Frontal cortex (tissue), 4 donors: ENCODE results near the gene LRRC4C. TPM values are rescaled to one million over a fixed set of nuclear protein-coding genes. Genes with fewer than 3 reads are reported as not detected.
"Not testable (repeated sequence)": the region's sequence is repeated elsewhere in the genome, so short reads cannot be mapped to it uniquely, and the experiment has no call there.

Experiments used
- DNase-seq, 2 donors: peaks; one replicate each; pipeline ENCODE4 v3.0.0; 2012; ENCODE audit warnings: low spot score in 2 of 2
- FAIRE-seq: peaks from 2 replicates; lab custom pipeline; 2012; peaks lifted over from hg19 to GRCh38; lab: Jason Lieb, UNC
- total RNA-seq: library from RNA; depleted of rRNA; stranded (reverse); fragments of >200 nt; gene quantifications from one replicate; pipeline ENCODE4 v1.2.3, GENCODE V29; 2014
- donor health status: control.
- donor health status: control.
- donor health status: control.

The LRRC4C gene
- total RNA-seq, 1 donor from 2014 or later: 90.5 TPM

DNA sequence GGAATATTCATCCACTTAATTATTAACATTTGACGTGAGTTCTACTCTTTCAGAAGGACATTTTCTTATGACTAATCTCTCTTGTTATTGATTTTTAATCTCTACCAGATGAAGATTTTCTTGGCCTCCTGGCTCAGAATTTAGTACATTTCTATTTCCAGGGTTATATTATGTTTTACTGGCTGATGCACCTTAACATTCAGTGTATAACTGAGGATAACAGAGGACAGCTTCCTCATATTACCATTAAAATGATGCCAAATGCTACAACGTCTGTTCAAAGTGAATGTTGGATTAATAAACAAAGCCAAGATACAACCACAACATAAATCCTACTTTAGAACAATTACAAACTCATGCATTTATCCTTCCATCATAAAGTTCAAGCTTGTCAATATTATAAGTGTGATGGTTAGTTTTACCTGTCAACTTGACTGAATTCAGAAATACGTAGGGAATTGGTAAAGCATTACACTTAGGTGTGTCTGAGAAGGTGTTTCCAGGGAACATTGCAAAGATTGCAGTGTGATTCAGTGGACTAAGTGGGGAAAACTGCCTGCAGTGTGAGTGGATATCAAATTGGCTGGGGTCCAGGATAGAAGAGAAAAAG, 485.2 kb downstream of the LRRC4C start:
- DNase-seq: no peak
- FAIRE-seq: no peak

DNA sequence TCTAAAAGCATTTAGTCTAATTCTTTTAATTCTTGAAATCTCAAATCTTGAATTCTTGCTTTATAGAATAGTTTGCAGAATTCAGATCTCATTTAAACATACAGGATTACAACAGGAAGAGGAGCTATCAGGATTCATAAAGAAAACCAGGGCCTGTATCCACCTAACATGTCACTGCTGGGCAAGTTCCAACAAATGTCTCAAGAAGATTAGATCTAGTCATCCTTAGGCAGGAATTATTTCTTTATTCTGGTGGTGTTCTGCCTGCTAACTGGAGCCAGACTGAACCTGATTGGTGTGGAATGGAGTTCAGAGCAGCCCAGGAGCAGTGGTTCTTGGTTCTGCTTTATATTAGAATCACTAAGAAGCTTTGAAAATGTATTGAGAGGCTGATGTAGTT, 500.7 kb downstream of the LRRC4C start:
- FAIRE-seq (no peak), DNase-seq (no peak)

DNA sequence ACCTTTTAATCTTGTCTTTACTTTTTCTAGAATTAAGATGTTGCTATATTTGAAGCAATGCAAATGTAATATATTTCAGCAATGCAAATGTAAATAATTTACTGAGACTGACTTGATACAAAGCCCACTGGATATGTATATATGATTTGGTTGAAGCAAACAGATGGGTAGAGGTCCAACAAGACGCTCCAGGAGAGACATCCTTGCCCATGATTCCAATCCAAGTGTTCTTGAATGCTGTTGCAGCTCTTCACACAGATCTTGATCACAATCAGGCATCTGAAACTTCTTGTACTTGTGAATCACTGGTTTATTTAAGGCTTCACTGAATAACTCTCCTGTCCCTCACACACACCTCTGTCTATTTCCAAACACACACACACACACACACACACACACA, 507.0 kb downstream of the LRRC4C start:
- FAIRE-seq (no peak), DNase-seq (no peak)

DNA sequence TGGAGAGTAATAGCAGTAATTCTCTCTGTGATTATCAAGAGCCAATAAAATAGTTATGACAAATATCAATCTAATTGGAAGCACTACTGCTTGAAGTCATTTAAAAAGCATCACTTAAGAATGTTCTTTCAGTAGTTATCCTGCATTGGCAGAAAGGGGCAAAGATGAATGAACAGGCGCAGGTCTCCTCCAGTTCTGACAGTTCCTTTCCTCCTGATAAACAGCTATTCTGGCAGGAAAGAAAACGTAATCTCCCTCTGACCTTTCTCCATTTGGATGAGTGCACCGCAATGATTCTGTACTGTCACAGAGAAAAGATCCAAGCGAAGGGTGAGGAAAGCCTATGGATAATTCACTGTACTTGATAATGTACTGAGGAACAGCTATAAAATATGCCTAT, 521.5 kb downstream of the LRRC4C start:
- FAIRE-seq (no peak), DNase-seq (no peak)

DNA sequence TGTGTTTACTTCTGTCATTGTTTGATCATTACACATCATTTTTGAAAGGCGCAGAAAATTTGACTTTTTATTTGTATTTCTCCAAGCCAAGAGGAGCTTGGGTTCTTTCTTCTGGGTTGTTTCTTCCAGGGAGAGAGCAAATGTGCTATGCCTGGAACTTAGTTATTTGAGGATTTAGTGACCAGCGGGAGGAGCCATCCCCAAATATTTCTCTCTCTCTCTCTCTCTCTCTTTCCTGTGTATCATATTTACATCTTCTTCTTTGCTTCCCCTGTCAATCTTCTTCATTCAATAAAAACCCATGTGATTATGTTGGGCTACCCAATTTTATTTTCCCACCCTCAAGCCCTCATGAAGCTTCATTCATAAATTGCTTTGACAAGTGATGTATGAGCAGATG, 534.5 kb downstream of the LRRC4C start:
- no peak for FAIRE-seq
- DNase-seq: no peak

DNA sequence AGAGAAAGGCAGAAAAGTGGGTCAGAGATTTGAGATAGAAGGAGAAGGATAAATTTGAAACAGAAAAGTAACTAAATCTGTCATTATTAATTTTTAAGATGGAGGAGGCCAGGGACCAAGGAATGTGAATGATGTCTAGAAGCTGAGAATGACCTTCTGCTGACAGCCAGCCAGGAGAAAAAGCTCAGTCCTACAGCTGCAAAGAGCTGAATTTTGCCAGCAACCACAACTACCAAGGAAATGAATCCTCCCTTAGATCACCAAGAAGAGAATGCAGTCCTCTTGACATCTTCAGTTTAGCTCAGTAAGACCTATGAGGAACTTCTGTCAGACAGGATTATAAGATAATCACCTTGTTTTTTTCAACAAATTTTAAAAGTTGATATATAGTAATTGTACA, 538.2 kb downstream of the LRRC4C start:
- DNase-seq (no peak), FAIRE-seq (no peak)

DNA sequence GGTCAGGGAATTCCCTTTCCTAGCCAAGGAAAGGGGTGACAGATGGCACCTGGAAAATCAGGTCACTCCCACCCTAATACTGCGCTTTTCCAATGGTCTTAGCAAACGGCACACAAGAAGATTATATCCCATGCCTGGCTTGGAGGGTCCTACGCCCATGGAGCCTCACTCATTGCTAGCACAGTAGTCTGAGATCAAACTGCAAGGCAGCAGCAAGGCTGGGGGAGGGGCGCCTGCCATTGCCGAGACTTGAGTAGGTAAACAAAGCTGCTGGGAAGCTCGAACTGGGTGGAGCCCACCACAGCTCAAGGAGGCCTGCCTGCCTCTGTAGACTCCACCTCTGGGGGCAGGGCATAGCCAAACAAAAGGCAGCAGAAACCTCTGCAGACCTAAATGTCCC, 548.7 kb downstream of the LRRC4C start:
- not testable (repeated sequence) for DNase-seq, FAIRE-seq

DNA sequence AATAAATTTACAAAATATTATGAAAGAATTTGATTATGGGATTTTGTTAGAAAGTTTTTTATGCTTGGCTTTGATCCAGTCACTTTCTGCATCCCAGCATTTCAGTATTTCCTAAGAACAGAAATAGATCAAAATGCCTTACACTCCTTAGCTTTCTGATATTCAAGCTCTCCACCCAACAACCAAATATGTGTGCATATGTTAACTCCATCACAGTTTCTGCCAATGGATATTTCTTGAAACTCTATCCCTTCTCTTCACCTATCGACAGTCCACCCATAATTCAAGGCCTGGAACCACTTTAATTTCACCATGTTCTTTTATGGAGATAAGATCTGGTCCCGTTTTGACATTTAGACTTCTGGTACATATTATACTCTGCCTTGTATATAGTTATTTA, 565.0 kb downstream of the LRRC4C start:
- FAIRE-seq (no peak), DNase-seq (no peak)

DNA sequence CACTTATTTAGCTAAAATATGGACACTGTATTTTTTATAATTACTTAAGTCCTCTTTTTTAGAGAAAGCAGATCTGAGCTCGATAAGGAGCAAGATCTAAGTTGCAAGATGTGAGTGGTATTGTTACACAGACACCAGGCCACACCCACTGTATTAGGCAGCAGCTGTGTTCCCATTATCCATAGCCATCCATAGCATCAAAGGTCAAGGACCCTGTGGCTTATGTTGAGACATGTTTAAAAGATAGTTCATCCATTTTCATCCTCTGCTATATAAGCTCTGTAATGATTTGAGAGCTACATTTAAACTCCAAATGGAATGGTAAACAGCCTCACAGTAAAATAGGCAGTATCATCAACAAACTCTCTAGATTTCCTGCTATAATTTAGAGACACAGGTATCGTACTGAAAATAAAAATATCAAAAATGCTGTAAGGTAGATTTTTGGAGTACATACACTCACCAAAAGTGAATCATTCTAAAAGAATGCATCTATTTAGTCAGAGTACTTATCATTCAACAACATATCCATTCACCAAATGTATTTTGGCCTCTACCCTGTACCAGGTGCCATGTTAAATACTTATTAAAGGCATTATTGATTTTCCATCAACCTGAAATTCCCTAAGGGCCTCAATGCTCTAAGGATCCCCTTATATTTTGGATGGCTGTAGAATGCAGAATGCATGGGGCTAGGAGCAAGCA, 574.0 kb downstream of the LRRC4C start:
- no peak for FAIRE-seq
- DNase-seq: no peak

DNA sequence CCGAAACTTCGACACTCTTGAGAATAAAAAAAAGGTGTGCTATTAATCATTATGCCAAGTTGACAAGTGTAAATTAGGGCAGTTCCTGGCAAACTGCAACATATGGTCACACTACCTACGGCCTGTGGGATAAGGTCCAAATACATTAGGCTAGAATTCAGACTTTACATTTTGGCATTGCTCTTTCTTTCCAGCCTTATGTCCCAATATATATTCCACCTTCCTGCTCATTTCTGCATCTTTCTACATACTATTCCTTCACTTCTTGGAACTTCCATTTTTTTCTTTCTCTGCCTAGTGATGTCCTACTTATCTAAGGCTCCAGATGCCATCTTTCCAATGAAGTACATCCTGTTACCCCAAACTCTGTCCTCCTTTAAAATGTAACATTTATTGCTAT, 577.2 kb downstream of the LRRC4C start:
- DNase-seq (no peak), FAIRE-seq (no peak)

DNA sequence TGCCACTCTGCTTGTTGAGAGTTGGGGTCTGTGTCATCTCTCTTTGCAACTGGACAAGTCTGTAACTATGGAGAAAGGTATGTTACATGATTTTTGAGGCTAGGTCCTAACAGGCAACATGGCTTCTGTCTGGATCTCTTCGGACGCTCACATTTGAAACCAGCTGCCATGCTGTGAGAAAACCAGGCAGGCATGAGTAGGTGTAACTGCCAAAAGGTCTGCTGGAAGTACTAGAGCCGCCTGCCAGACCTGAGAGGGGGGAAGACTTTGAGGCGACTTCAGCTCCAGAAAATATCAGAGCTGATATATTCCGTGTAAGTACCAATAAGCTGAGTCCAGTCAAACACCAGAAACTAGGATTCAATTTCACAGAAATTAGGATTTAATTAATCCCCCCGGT, 579.5 kb downstream of the LRRC4C start:
- no peak for FAIRE-seq
- DNase-seq: no peak

DNA sequence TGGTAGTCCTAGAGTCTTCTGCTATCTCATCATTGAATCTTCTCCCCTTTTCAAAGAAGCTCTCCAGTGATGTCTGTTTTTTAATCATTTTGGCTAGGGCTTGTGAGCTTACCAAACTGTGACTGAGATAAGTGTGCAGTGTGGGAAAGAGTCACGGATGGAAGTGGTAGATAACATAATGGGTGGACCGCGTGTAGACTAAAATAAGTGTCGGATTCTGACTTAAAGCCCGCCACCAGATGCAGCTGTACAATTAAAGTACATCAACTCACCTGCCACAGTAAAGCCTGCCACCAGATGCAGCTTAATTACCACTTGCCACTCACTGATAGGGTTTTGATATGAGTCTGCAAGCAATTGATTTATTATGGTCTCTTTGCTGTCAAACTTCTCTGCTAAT, 581.5 kb downstream of the LRRC4C start:
- DNase-seq: no peak
- no peak for FAIRE-seq

DNA sequence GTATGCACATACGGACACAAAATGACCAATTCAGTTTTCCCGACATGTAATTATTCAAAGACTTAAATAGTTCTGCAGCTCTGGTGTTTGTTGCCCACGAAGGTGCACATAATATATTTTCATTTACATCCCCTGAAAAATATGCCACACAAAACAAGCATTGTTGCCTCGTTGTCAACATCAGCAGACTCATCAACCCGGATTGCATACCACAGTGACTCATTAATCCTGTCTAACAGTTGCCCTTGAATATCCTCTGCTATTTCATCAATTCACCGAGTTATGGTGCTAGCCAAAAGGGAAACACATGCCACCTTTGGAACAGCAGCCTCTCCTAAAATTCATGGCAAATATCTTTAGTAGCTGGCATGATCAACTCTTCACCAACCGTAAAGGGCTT, 582.2 kb downstream of the LRRC4C start:
- no peak for DNase-seq

DNA sequence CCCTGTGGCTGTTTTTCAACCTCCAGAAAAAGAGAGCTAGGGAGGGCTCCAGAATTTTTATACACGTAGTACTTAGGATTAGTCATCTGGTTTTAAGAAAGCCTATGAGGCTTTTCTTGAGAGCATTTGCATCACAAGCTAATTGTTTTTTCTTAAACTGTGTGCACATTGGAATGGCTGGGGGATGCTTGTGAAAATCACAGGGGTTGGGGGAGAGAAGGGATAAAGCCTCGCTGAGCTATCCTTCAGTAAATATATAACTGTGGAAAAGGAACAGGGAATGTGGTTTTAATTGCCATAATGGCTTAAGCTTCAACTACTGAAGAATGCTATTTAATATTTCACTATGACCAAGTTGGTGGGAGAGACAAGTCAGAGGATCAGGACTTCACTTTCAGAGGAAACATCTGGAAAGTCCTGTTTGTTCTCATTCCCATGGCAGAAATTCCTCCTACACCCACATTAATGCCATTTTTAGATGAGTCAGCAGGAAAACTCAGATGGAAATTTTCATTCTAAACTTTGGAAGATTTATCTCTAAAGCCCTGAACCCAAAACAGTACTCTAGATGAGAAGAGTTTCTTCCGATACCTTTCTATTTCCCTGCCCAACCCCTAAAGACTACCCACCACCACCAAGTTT, 591.3 kb downstream of the LRRC4C start:
- DNase-seq (no peak), FAIRE-seq (no peak)

More for the DNA sequence above, 582.2 kb downstream of the LRRC4C start:
- no peak for FAIRE-seq

DNA sequence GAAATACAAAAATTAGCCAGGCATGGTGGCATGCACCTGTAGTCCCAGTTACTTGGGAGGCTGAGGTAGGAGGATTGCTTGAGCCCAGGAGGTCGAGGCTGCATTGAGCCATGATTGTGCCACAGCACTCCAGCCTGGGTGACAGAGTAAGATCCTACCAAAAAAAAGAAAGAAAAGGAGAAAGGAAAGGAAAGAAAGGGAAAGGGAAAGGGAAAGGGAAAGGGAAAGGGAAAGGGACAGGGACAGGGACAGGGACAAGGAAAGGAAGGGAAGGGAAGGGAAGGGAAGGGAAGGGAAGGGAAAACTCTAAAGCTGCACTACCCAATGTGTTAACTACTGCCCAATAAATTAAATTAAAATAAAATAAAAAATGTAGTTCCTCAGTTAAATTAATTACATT, 601.7 kb downstream of the LRRC4C start:
- not testable (repeated sequence) for FAIRE-seq, DNase-seq

DNA sequence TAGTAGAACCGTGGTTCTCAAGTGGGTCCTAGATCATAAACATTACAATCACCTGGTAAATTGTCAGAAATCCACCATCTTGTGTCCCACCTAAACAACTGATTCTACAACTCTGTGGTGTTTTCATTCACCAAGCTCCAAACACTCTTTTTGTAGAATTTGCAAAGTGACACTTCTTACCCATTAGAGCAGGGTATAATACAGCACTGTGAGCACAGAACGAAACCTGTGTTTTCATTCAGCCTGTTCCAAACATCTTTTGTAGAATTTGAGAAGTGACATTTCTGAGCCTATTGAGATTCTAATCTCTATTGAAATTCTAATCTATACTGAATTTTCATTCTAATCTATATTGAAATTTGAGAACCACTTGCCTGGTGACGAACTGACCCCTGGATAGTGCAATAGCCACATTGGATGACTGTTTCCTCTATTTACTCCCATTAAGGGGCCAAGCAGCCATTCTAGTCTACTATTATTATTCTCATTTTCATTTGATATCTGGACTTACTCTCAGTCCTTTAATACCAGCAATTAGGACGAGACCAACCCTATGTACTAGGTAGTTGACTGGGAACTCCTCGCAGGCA, 616.6 kb downstream of the LRRC4C start:
- DNase-seq (no peak), FAIRE-seq (no peak)

DNA sequence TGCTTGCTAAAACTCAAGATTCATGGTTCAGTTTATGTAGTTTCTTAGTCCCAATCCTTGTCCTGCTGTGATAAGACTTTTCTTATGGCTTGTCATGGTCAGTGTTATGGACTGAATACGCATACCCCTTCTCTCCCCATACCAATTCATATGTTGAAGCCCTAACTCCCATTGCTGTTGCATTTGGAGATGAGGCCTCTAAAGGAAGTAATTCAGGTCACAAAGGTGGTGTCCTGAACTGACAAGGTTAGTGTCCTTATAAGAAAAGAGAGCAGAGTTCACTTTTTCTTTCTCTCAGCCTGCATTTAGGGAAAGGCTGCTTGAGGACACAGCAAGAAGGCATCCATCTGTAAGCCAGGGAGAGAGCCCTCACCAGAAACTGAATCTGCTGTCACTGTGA, 618.2 kb downstream of the LRRC4C start:
- DNase-seq: no peak
- FAIRE-seq: no peak

DNA sequence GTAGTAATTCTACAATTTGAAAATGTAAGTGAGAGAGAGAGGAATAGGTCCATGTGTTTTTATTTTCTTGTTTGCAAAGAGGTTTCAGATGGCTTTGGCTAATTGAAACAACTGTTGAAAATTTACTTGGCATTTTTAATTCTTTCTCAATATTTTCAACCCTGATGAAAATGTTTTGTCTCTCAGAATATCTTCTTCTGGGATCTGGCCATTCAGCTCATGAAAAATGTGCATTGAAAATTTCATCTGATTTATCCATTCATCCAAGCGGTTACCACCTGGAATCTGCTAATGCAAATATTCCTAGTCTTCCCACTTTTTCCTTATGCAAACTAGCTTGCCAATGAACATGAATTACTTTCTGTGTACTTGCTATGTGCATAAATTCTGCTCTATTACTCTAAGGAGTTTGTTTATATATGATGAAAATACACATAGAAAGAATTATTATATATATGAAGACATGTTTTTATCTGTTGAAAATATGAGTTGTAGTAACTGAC, 621.2 kb downstream of the LRRC4C start:
- FAIRE-seq: no peak
- no peak for DNase-seq

DNA sequence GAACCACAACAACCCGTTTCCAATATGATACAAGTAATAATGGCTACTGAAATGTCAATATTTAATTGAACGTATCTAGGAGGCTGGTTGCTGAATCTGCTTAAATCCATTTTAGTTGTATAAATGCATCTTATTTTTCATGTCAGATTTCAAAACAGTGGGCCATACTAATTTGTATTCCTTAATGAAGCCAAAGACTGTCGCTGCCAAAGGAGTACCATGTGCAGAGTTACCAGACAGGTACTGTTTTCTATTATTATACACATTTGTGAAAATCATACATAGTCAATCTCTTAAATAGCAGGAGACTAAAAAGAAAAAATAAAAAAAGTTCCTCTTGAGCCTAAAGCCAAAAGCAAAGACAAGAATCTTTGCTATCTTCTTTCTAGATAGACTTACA, 632.3 kb downstream of the LRRC4C start:
- no peak for FAIRE-seq
- no peak for DNase-seq

DNA sequence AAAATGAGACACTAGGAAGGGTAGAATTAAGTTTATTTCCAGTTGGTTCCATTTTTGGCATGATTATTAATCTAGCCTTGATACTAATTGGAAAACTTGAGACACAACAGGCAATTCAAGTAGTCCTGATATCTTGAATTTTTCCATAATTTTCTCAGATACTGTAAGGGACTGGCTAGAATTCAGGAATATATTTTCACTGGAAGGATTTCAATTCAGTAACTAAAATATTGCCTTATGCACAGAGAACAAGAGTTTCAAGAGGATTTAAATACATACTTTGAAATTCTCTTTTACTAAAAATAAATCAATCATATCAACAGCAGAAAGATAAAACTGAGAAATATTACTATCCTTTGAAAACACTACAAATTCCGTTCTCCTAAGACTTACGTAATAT, 632.9 kb downstream of the LRRC4C start:
- FAIRE-seq (no peak), DNase-seq (no peak)
